ENCODE data around the gene TMEM132C. TPM values are rescaled to one million over a fixed set of nuclear protein-coding genes. Genes with fewer than 3 reads are reported as not detected.

Gene TMEM132C
- total and polyA plus RNA-seq, 4 experiments from 2014 or later = not detected

GRCh38 chr12:128715485-128715884 is 448.5 kb downstream of the TMEM132C start:
- intact Hi-C loops (cut with micrococcal nuclease) = no loop called here
- no peaks in the 10 kb centered on the region for H3K36me3 ChIP-seq (ENCODE audit: insufficient read depth, low read length)
- H3K4me3 ChIP-seq (ENCODE audit: low read length in 2 of 2) = no peak overlapping the region
- H3K4me1 ChIP-seq (ENCODE audit: insufficient read depth, low read length) = no peaks in the 10 kb centered on the region
- H3K9me3 ChIP-seq (ENCODE audit: control insufficient read depth in 1 of 2, low read length in 2 of 2) = no peaks in the 10 kb centered on the region
- H3K9me3 Mint-ChIP-seq = peaks cover 0 to 16% (median 8%) of the 10 kb centered on the region in 8 donors
- CTCF ChIA-PET (ENCODE audit: partially characterized antibody) = no interaction called here
- H3K4me3 Mint-ChIP-seq = no peak overlapping the region
- no peak for DNase-seq
- H3K27ac ChIP-seq (ENCODE audit: low read depth, low read length) = no peak overlapping the region
- no peaks in the 10 kb centered on the region for H3K4me1 Mint-ChIP-seq
- peak overlapping the region in 1 of 7 donors; percentile 39 for H3K27ac Mint-ChIP-seq
- no peaks in the 10 kb centered on the region for H3K27me3 ChIP-seq (ENCODE audit: insufficient read depth, low read length)
- H3K36me3 Mint-ChIP-seq = no peaks in the 10 kb centered on the region
- no peaks in the 10 kb centered on the region for H3K27me3 Mint-ChIP-seq
- POLR2A ChIA-PET (ENCODE audit: partially characterized antibody) = no interaction called here

DNA sequence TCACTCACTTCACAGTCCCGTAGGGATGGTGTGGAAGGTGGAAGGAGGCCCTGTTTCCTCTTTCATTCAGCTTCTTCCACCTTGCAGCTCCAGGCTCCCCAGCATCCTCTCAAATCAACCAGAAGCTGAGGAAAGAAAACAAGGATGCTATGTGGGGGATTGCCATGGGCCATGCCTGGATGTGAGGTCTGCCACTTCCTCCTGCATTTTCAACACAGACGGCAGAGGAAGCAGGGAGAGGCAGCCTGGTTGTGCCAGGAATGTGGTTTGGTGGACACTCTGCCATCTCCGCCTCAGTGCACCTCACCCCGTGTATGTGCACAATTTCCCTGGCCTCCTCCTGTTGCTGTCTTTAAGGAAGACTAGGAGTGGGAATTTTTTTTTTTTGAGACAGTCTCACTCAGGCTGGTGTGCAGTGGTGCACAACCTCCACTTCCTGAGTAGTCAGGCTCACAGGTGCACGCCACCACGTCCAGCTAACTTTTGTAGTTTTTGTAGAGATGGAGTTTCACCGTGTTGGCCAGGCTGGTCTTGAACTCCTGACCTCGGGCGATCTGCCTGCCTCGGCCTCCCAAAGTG is 457.6 kb downstream of the TMEM132C start:
- Histone ChIP-seq H3K4me3 (ENCODE audit: low read length in 2 of 2) (no peak overlapping the region), H3K4me1 (ENCODE audit: insufficient read depth, low read length) (no peaks in the 10 kb centered on the region), H3K36me3 (ENCODE audit: insufficient read depth, low read length) (no peaks in the 10 kb centered on the region), H3K27me3 (ENCODE audit: insufficient read depth, low read length) (no peaks in the 10 kb centered on the region), H3K27ac (ENCODE audit: low read depth, low read length) (no peak overlapping the region), H3K9me3 (ENCODE audit: control insufficient read depth in 1 of 2, low read length in 2 of 2) (no peaks in the 10 kb centered on the region)
- ChIA-PET POLR2A (ENCODE audit: partially characterized antibody) (no interaction called here), CTCF (ENCODE audit: partially characterized antibody) (no interaction called here)
- Mint-ChIP-seq H3K27ac (no peak overlapping the region), H3K4me3 (no peak overlapping the region), H3K36me3 (no peaks in the 10 kb centered on the region), H3K9me3 (peaks cover 0 to 5% (median 2%) of the 10 kb centered on the region in 8 donors), H3K4me1 (no peaks in the 10 kb centered on the region), H3K27me3 (peaks cover 2 to 11% of the 10 kb centered on the region in 2 donors)
- intact Hi-C loops (cut with micrococcal nuclease) = no loop called here
- no peak for DNase-seq

GRCh38 chr12:128726886-128727285 is 459.9 kb downstream of the TMEM132C start:
- no peaks in the 10 kb centered on the region for H3K9me3 ChIP-seq (ENCODE audit: control insufficient read depth in 1 of 2, low read length in 2 of 2)
- no peak overlapping the region for H3K4me3 Mint-ChIP-seq
- H3K27ac Mint-ChIP-seq = no peak overlapping the region
- H3K27ac ChIP-seq (ENCODE audit: low read depth, low read length) = no peak overlapping the region
- no peaks in the 10 kb centered on the region for H3K36me3 Mint-ChIP-seq
- H3K9me3 Mint-ChIP-seq = peaks cover 0 to 5% (median 0%) of the 10 kb centered on the region in 8 donors
- H3K36me3 ChIP-seq (ENCODE audit: insufficient read depth, low read length) = no peaks in the 10 kb centered on the region
- H3K4me3 ChIP-seq (ENCODE audit: low read length in 2 of 2) = no peak overlapping the region
- no peak for DNase-seq
- H3K27me3 ChIP-seq (ENCODE audit: insufficient read depth, low read length) = no peaks in the 10 kb centered on the region
- no peaks in the 10 kb centered on the region for H3K4me1 Mint-ChIP-seq
- no peaks in the 10 kb centered on the region for H3K4me1 ChIP-seq (ENCODE audit: insufficient read depth, low read length)
- ChIA-PET POLR2A (ENCODE audit: partially characterized antibody) (no interaction called here), CTCF (ENCODE audit: partially characterized antibody) (no interaction called here)
- intact Hi-C loops (cut with micrococcal nuclease) = no loop called here
- peaks cover 4 to 11% of the 10 kb centered on the region in 2 donors for H3K27me3 Mint-ChIP-seq

DNA sequence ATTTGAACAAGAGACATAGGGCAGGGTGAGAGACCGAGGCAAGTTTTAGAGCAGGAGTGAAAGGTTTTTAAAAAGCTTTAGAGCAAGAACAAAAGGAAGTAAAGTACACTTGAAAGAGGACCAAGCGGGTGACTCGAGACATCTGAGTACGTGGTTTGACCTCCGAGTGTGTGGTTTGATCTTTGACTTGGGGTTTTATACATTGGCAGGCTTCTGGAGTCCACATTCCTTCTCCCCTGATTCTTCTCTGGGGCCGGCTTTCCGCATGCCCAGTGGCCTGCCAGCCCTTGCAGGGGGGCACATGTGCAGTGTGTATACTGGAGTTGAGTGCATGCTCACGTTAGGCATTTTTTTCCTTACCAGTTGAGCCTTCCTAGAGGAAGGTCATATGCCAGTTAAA is 460.5 kb downstream of the TMEM132C start:
- ChIA-PET CTCF (ENCODE audit: partially characterized antibody) (no interaction called here), POLR2A (ENCODE audit: partially characterized antibody) (no interaction called here)
- H3K36me3 ChIP-seq (ENCODE audit: insufficient read depth, low read length) = no peaks in the 10 kb centered on the region
- Mint-ChIP-seq H3K36me3 (no peaks in the 10 kb centered on the region), H3K4me1 (no peaks in the 10 kb centered on the region), H3K9me3 (peaks cover 0 to 5% (median 0%) of the 10 kb centered on the region in 8 donors), H3K27ac (no peak overlapping the region), H3K4me3 (no peak overlapping the region), H3K27me3 (peaks cover 4 to 11% of the 10 kb centered on the region in 2 donors)
- intact Hi-C loops (cut with micrococcal nuclease) = no loop called here
- DNase-seq = no peak
- no peaks in the 10 kb centered on the region for H3K27me3 ChIP-seq (ENCODE audit: insufficient read depth, low read length)
- H3K27ac ChIP-seq (ENCODE audit: low read depth, low read length) = no peak overlapping the region
- H3K4me3 ChIP-seq (ENCODE audit: low read length in 2 of 2) = no peak overlapping the region
- no peaks in the 10 kb centered on the region for H3K9me3 ChIP-seq (ENCODE audit: control insufficient read depth in 1 of 2, low read length in 2 of 2)
- H3K4me1 ChIP-seq (ENCODE audit: insufficient read depth, low read length) = no peaks in the 10 kb centered on the region

GRCh38 chr12:128727999-128728398 is 461.0 kb downstream of the TMEM132C start:
- POLR2A ChIA-PET (ENCODE audit: partially characterized antibody) = no interaction called here
- no peak overlapping the region for H3K4me3 Mint-ChIP-seq
- Histone ChIP-seq H3K9me3 (ENCODE audit: control insufficient read depth in 1 of 2, low read length in 2 of 2) (no peaks in the 10 kb centered on the region), H3K4me3 (ENCODE audit: low read length in 2 of 2) (no peak overlapping the region), H3K4me1 (ENCODE audit: insufficient read depth, low read length) (no peaks in the 10 kb centered on the region), H3K36me3 (ENCODE audit: insufficient read depth, low read length) (no peaks in the 10 kb centered on the region), H3K27me3 (ENCODE audit: insufficient read depth, low read length) (no peaks in the 10 kb centered on the region), H3K27ac (ENCODE audit: low read depth, low read length) (no peak overlapping the region)
- no peak overlapping the region for H3K27ac Mint-ChIP-seq
- CTCF ChIA-PET (ENCODE audit: partially characterized antibody) = no interaction called here
- DNase-seq = no peak
- peaks cover 4 to 12% of the 10 kb centered on the region in 2 donors for H3K27me3 Mint-ChIP-seq
- peaks cover 0 to 5% (median under 1%) of the 10 kb centered on the region in 8 donors for H3K9me3 Mint-ChIP-seq
- no peaks in the 10 kb centered on the region for H3K4me1 Mint-ChIP-seq
- intact Hi-C loops (cut with micrococcal nuclease) = no loop called here
- H3K36me3 Mint-ChIP-seq = no peaks in the 10 kb centered on the region

DNA sequence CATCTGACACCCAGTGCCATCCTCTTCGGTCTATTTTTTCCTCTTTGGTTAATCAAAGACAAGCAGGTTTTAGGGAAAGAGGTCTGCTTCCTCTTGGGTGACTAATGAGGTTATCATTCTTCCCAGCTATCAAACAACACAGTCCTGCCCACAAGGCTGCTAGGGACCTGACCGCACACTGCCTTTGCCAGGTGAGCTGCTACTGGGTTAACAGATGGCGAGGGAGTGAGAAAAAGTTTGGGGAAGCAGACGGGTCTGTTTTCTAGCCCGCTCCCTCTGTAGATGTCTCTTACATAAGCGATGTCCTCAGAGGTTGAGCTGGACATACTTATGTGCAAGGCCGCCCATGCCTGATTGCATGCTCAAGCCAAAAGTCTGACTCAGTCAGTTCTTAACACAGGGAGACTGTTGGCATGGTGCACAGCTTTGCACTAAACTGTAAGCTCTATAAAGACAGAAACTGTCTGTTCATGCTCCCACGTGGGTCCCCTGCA is 462.7 kb downstream of the TMEM132C start:
- no peaks in the 10 kb centered on the region for H3K36me3 Mint-ChIP-seq
- no peak overlapping the region for H3K4me3 Mint-ChIP-seq
- H3K9me3 Mint-ChIP-seq = peaks cover 0 to 5% (median 2%) of the 10 kb centered on the region in 8 donors
- H3K27me3 Mint-ChIP-seq = peaks cover 6 to 14% of the 10 kb centered on the region in 2 donors
- H3K27me3 ChIP-seq (ENCODE audit: insufficient read depth, low read length) = no peaks in the 10 kb centered on the region
- POLR2A ChIA-PET (ENCODE audit: partially characterized antibody) = no interaction called here
- no peak overlapping the region for H3K27ac ChIP-seq (ENCODE audit: low read depth, low read length)
- no peaks in the 10 kb centered on the region for H3K4me1 Mint-ChIP-seq
- no peak for DNase-seq
- no peaks in the 10 kb centered on the region for H3K4me1 ChIP-seq (ENCODE audit: insufficient read depth, low read length)
- no peaks in the 10 kb centered on the region for H3K9me3 ChIP-seq (ENCODE audit: control insufficient read depth in 1 of 2, low read length in 2 of 2)
- no peak overlapping the region for H3K27ac Mint-ChIP-seq
- no peak overlapping the region for H3K4me3 ChIP-seq (ENCODE audit: low read length in 2 of 2)
- H3K36me3 ChIP-seq (ENCODE audit: insufficient read depth, low read length) = no peaks in the 10 kb centered on the region
- intact Hi-C loops (cut with micrococcal nuclease) = no loop called here
- CTCF ChIA-PET (ENCODE audit: partially characterized antibody) = interaction anchor here (0.6 kb wide), 2 partner anchors 31 to 93 kb away, joined by 3 read pairs; no protein-coding TSS in a partner anchor

DNA sequence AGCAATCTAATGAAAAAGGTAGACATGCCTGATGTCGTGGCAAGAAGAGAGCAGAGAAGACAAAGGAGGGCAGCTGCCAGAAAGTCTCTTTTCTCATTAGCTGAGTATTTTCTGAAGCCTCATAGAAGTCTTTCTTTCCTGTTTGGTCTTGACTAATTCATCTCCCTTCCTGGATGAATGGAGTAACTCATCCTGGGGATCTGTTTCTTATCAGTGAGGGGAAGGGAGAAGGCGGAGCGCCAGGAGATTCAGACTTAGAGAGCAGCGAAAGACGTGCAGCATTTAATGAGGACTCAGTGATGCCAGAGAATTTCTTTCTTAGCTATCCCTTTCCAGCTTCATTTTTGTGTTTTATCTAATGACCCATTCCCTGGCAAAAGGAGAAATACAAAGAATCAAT is 467.4 kb downstream of the TMEM132C start:
- intact Hi-C loops (cut with micrococcal nuclease) = no loop called here
- Histone ChIP-seq H3K27ac (ENCODE audit: low read depth, low read length) (no peak overlapping the region), H3K9me3 (ENCODE audit: control insufficient read depth in 1 of 2, low read length in 2 of 2) (no peaks in the 10 kb centered on the region), H3K4me3 (ENCODE audit: low read length in 2 of 2) (no peak overlapping the region), H3K4me1 (ENCODE audit: insufficient read depth, low read length) (no peaks in the 10 kb centered on the region), H3K36me3 (ENCODE audit: insufficient read depth, low read length) (no peaks in the 10 kb centered on the region), H3K27me3 (ENCODE audit: insufficient read depth, low read length) (no peaks in the 10 kb centered on the region)
- Mint-ChIP-seq H3K4me3 (no peak overlapping the region), H3K36me3 (no peaks in the 10 kb centered on the region), H3K4me1 (no peaks in the 10 kb centered on the region), H3K27me3 (peaks cover 6 to 8% of the 10 kb centered on the region in 2 donors), H3K27ac (no peak overlapping the region), H3K9me3 (peaks cover 0 to 10% (median 4%) of the 10 kb centered on the region in 8 donors)
- POLR2A ChIA-PET (ENCODE audit: partially characterized antibody) = no interaction called here
- CTCF ChIA-PET (ENCODE audit: partially characterized antibody) = no interaction called here
- DNase-seq = no peak
